ENCODE measurements around the gene RAMAC.
"Not testable (repeated sequence)": the region's sequence is repeated elsewhere in the genome, so short reads cannot be mapped to it uniquely, and the experiment has no call there.

The RAMAC gene

GRCh38 chr15:82999426-82999825, 13.4 kb downstream of the RAMAC start:
- no peaks in the 10 kb centered on the region for H3K27me3 ChIP-seq (ENCODE audit: control insufficient read depth, low read length)
- peaks cover 4% of the 10 kb centered on the region; the same call in 1 of the 2 replicates for H3F3A ChIP-seq (ENCODE audit: control insufficient read depth, insufficient read depth)
- H3K36me3 ChIP-seq (ENCODE audit: control insufficient read depth, low read length) = no peaks in the 10 kb centered on the region
- TF ChIP-seq CTCF (IDR thresholded peaks at IDR 0.05; ENCODE audit: low read depth, low read length, poor library complexity, severe bottlenecking) (no peak), EZH2phosphoT487 (IDR thresholded peaks at IDR 0.05; ENCODE audit: borderline replicate concordance, low read length) (no peak)
- no peaks in the 10 kb centered on the region for H3K9me3 ChIP-seq (ENCODE audit: control insufficient read depth, insufficient read depth, low read length)
- H3K27ac ChIP-seq (ENCODE audit: low read depth, low read length) = no peak overlapping the region
- peaks cover 4% of the 10 kb centered on the region; the same call in 1 of the 2 replicates for H3K4me1 ChIP-seq (ENCODE audit: control insufficient read depth, low read length)
- no peaks in the 10 kb centered on the region for H3K9me2 ChIP-seq (replicated peaks; ENCODE audit: control insufficient read depth, low read length)
- H3K4me3 ChIP-seq (ENCODE audit: low read length) = no peak overlapping the region
- H3K4me2 ChIP-seq (ENCODE audit: low read length) = no peak overlapping the region
- no peaks in the 10 kb centered on the region for H4K20me1 ChIP-seq (ENCODE audit: control insufficient read depth, insufficient read depth, low read depth, low read length)
- no peaks in the 10 kb centered on the region for H3K79me2 ChIP-seq (ENCODE audit: control insufficient read depth, low read length)

GRCh38 chr15:82999905-83000671, 14.1 kb downstream of the RAMAC start:
- no peak overlapping the region for H3K27ac ChIP-seq (ENCODE audit: low read depth, low read length)

GRCh38 chr15:83000672-83001031, 14.6 kb downstream of the RAMAC start:
- H3K27ac ChIP-seq (ENCODE audit: low read depth, low read length); H3K4me2 ChIP-seq (ENCODE audit: low read length); H3K4me1 ChIP-seq (ENCODE audit: control insufficient read depth, low read length): not testable (repeated sequence)

More at GRCh38 chr15:82999905-83000671, 14.1 kb downstream of the RAMAC start:
- H4K20me1 ChIP-seq (ENCODE audit: control insufficient read depth, insufficient read depth, low read depth, low read length) = no peaks in the 10 kb centered on the region
- no peaks in the 10 kb centered on the region for H3K9me2 ChIP-seq (replicated peaks; ENCODE audit: control insufficient read depth, low read length)
- H3K4me2 ChIP-seq (ENCODE audit: low read length) = peak overlapping the region; percentile 47
- no peaks in the 10 kb centered on the region for H3K9me3 ChIP-seq (ENCODE audit: control insufficient read depth, insufficient read depth, low read length)
- no peaks in the 10 kb centered on the region for H3K27me3 ChIP-seq (ENCODE audit: control insufficient read depth, low read length)
- H3K4me1 ChIP-seq (ENCODE audit: control insufficient read depth, low read length) = peaks cover 4% of the 10 kb centered on the region; the same call in 1 of the 2 replicates
- H3K4me3 ChIP-seq (ENCODE audit: low read length) = peak overlapping the region; percentile 26
- no peaks in the 10 kb centered on the region for H3K79me2 ChIP-seq (ENCODE audit: control insufficient read depth, low read length)
- H3K36me3 ChIP-seq (ENCODE audit: control insufficient read depth, low read length) = peaks cover 4% of the 10 kb centered on the region
- H3F3A ChIP-seq (ENCODE audit: control insufficient read depth, insufficient read depth) = 0 out of 2 replicates have a peak, but pooled peaks cover 4% of the 10 kb centered on the region
- no peak for TF ChIP-seq EZH2phosphoT487 (IDR thresholded peaks at IDR 0.05; ENCODE audit: borderline replicate concordance, low read length)
- peak; percentile 63 for TF ChIP-seq CTCF (IDR thresholded peaks at IDR 0.05; ENCODE audit: low read depth, low read length, poor library complexity, severe bottlenecking)

GRCh38 chr15:83010709-83011270, 24.8 kb downstream of the RAMAC start:
- H3K4me2 ChIP-seq (ENCODE audit: low read length) = peak overlapping the region; percentile 96
- peaks cover 23% of the 10 kb centered on the region for H3K4me1 ChIP-seq (ENCODE audit: control insufficient read depth, low read length)
- H3K36me3 ChIP-seq (ENCODE audit: control insufficient read depth, low read length) = peaks cover 41% of the 10 kb centered on the region
- peaks cover 8% of the 10 kb centered on the region; the same call in 1 of the 2 replicates for H3F3A ChIP-seq (ENCODE audit: control insufficient read depth, insufficient read depth)
- no peaks in the 10 kb centered on the region for H3K9me3 ChIP-seq (ENCODE audit: control insufficient read depth, insufficient read depth, low read length)
- peak overlapping the region; percentile 90 for H3K4me3 ChIP-seq (ENCODE audit: low read length)
- H4K20me1 ChIP-seq (ENCODE audit: control insufficient read depth, insufficient read depth, low read depth, low read length) = peaks cover 8% of the 10 kb centered on the region; the same call in 1 of the 2 replicates
- TF ChIP-seq EZH2phosphoT487 (IDR thresholded peaks at IDR 0.05; ENCODE audit: borderline replicate concordance, low read length) (no peak), CTCF (IDR thresholded peaks at IDR 0.05; ENCODE audit: low read depth, low read length, poor library complexity, severe bottlenecking) (peak; percentile 96)
- H3K27ac ChIP-seq (ENCODE audit: low read depth, low read length) = peak overlapping the region; percentile 61
- H3K27me3 ChIP-seq (ENCODE audit: control insufficient read depth, low read length) = no peaks in the 10 kb centered on the region
- peaks cover 36% of the 10 kb centered on the region for H3K79me2 ChIP-seq (ENCODE audit: control insufficient read depth, low read length)
- no peaks in the 10 kb centered on the region for H3K9me2 ChIP-seq (replicated peaks; ENCODE audit: control insufficient read depth, low read length)

More at GRCh38 chr15:83000672-83001031, 14.6 kb downstream of the RAMAC start:
- H4K20me1 ChIP-seq (ENCODE audit: control insufficient read depth, insufficient read depth, low read depth, low read length); H3K9me2 ChIP-seq (replicated peaks; ENCODE audit: control insufficient read depth, low read length); H3F3A ChIP-seq (ENCODE audit: control insufficient read depth, insufficient read depth); H3K27me3 ChIP-seq (ENCODE audit: control insufficient read depth, low read length); H3K36me3 ChIP-seq (ENCODE audit: control insufficient read depth, low read length); H3K9me3 ChIP-seq (ENCODE audit: control insufficient read depth, insufficient read depth, low read length); H3K79me2 ChIP-seq (ENCODE audit: control insufficient read depth, low read length); H3K4me3 ChIP-seq (ENCODE audit: low read length): not testable (repeated sequence)

Measured in DOHH2 (cell line).